Measurements from ENCODE around the gene KDM4B. TPM values are rescaled to one million over a fixed set of nuclear protein-coding genes. Genes with fewer than 3 reads are reported as not detected.
"Not testable (repeated sequence)": the region's sequence is repeated elsewhere in the genome, so short reads cannot be mapped to it uniquely, and the experiment has no call there.

KDM4B gene
- total RNA-seq, 2 donors from 2014 or later: 49.1 to 54.0 TPM

DNA sequence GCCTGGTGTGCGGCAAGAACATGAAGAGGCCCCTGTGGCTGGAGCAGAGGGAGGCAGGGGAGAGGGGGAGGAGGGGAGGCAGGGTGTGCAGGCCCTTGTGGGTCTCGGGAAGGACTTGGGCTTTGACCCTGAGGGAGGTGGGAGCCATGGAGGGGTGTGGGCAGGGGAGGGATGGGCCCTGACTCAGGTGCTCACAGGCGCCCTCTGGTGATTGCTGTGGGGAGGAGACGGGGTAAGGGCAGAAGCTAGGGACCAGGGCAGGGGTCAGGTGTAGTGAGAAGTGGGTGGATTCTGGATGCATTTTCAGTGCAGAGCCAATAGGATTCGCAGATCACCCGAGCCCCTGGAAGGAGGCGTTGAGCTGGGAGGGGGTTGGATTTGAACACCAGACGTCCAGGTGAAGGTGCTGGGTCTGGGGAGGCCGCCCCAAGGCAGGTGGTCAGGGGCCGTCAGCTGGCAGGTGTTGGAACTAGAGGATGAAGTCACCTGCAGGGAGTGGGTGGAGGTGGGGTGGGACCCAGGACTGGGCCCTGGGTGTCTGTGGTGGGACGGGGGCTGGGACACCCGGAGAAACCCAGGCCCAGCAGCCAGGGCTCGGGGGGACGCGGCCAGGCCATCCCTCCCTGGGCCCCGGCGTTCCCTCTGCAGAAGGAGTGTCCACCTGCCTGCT lies 185.4 kb downstream of the KDM4B start:
- Histone ChIP-seq H3K27me3 (replicated peaks; ENCODE audit: insufficient read depth) (no peaks in the 10 kb centered on the region), H3K9me3 (peaks cover 5% of the 10 kb centered on the region), H3K4me3 (no peak overlapping the region), H3K27ac (no peak overlapping the region), H3K36me3 (no peaks in the 10 kb centered on the region), H3K4me1 (ENCODE audit: control insufficient read depth in 1 of 2, low read depth in 2 of 2) (no peaks in the 10 kb centered on the region)
- ATAC-seq (ENCODE audit: insufficient number of reproducible peaks, low FRiP score, low read depth) (no peak), DNase-seq (ENCODE audit: low spot score) (no peak)
- TF ChIP-seq, protein P1, sequence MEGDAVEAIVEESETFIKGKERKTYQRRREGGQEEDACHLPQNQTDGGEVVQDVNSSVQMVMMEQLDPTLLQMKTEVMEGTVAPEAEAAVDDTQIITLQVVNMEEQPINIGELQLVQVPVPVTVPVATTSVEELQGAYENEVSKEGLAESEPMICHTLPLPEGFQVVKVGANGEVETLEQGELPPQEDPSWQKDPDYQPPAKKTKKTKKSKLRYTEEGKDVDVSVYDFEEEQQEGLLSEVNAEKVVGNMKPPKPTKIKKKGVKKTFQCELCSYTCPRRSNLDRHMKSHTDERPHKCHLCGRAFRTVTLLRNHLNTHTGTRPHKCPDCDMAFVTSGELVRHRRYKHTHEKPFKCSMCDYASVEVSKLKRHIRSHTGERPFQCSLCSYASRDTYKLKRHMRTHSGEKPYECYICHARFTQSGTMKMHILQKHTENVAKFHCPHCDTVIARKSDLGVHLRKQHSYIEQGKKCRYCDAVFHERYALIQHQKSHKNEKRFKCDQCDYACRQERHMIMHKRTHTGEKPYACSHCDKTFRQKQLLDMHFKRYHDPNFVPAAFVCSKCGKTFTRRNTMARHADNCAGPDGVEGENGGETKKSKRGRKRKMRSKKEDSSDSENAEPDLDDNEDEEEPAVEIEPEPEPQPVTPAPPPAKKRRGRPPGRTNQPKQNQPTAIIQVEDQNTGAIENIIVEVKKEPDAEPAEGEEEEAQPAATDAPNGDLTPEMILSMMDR (IDR thresholded peaks at IDR 0.05): peak; percentile 10

DNA sequence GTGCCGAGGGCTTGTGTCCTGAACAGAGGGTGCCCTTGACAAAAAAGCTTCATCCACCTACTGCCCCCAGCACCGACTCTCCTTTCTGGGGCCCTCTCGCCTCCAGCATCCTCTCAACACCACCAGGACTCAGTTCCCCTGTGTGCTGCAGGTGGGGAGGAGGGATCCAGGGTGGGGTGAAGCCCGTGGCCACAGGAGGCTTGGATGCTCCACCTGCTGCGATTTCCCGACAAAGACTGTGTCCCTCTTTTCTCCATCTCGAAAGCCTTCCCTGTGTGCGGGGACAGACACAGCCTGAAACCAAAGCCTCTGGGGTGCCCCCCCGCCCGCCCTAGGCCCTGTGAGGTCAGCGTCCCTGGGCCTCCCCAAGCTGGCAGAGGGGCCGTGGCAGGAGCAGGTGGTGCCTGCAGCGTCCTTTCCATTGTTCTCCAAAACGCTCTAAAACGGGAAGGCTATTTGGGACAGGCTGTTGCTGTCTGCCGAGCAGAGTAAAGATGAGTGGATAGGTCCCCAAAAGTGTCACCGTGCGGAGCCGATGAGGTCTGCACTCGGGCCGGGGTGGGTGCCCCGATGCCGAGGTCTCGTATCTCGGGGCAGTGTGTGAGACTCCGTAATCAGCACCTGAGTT lies 186.0 kb downstream of the KDM4B start:
- H3K27ac ChIP-seq: no peak overlapping the region
- H3K27me3 ChIP-seq (replicated peaks; ENCODE audit: insufficient read depth): no peaks in the 10 kb centered on the region
- peaks cover 5% of the 10 kb centered on the region for H3K9me3 ChIP-seq
- no peak for ATAC-seq (ENCODE audit: insufficient number of reproducible peaks, low FRiP score, low read depth)
- H3K4me3 ChIP-seq: no peak overlapping the region
- TF ChIP-seq, protein P1 (IDR thresholded peaks at IDR 0.05): no peak
- H3K36me3 ChIP-seq: no peaks in the 10 kb centered on the region
- no peak for DNase-seq (ENCODE audit: low spot score)
- no peaks in the 10 kb centered on the region for H3K4me1 ChIP-seq (ENCODE audit: control insufficient read depth in 1 of 2, low read depth in 2 of 2)

DNA sequence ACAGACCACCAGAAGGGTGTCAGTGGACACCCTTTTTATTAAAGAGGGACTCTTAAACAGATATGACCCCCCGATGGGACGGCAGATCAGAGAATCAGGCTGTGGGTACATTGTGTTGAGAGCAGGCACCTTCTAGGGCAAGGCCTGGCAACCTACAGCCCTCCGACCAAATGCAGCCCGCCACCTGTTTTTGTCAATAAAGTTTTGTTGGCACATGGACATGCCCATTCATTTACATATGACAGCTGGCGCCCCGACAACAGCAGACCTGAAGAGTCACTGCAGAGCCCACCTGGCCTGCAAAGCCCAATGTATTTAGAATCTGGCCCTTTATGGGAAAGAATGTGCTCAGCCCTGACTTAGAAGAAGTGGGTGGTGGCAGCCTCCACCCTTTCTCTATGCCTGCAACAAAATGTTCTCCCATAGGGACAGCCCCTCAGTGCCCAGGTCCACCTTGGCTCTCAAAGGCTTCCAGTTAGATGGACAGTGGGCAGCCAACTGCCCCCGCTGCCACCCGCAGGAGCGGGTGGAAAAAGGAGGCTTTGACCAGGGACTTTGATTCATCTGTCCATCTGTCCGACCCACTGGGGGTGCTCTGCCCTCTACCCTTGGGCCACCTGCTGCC lies 186.8 kb downstream of the KDM4B start:
- ATAC-seq (ENCODE audit: insufficient number of reproducible peaks, low FRiP score, low read depth) (no peak), DNase-seq (ENCODE audit: low spot score) (no peak)
- Histone ChIP-seq H3K36me3 (no peaks in the 10 kb centered on the region), H3K27me3 (replicated peaks; ENCODE audit: insufficient read depth) (no peaks in the 10 kb centered on the region), H3K4me1 (ENCODE audit: control insufficient read depth in 1 of 2, low read depth in 2 of 2) (no peaks in the 10 kb centered on the region), H3K27ac (no peak overlapping the region), H3K9me3 (peaks cover 5% of the 10 kb centered on the region), H3K4me3 (no peak overlapping the region)
- TF ChIP-seq, protein P1 (IDR thresholded peaks at IDR 0.05): no peak

DNA sequence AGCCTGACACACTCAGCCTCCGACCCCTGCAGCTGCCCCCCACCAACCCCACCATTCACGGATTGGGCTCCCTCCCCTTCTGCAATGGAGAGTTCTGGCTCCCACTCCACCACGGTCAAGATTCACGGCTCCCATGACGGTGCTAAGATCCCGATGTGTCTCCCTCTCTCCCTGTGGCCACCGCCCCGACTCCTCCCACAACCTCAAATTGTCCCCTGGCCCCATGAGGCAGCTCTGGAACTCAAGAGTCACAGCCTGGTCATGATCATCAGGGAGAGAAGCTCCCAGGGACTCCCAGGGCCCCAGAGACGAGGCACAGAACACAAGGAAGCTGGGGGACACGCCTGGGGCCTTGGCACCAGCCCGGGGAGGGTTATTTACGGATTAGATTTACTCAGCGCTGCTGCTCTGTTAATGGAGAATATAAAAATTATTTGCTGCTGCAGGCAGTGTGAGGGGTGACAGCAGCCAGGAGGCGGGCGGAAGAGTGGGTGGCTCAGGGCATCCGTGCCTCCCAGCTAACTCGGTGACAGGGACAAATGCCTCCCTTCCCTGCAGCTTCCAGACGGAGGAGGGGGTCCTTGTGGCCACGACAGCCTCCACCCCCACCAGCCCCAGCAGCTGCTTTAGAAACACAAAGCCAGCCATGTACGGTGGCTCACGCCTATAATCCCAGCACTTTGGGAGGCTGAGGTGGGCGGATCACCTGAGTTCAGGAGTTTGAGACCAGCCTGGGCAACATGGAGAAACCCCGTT lies 187.5 kb downstream of the KDM4B start:
- ATAC-seq (ENCODE audit: insufficient number of reproducible peaks, low FRiP score, low read depth) (no peak), DNase-seq (ENCODE audit: low spot score) (no peak)
- Histone ChIP-seq H3K4me1 (ENCODE audit: control insufficient read depth in 1 of 2, low read depth in 2 of 2) (no peaks in the 10 kb centered on the region), H3K4me3 (no peak overlapping the region), H3K27me3 (replicated peaks; ENCODE audit: insufficient read depth) (no peaks in the 10 kb centered on the region), H3K9me3 (peaks cover 5% of the 10 kb centered on the region), H3K36me3 (no peaks in the 10 kb centered on the region), H3K27ac (no peak overlapping the region)
- TF ChIP-seq, protein P1 (IDR thresholded peaks at IDR 0.05): no peak

DNA sequence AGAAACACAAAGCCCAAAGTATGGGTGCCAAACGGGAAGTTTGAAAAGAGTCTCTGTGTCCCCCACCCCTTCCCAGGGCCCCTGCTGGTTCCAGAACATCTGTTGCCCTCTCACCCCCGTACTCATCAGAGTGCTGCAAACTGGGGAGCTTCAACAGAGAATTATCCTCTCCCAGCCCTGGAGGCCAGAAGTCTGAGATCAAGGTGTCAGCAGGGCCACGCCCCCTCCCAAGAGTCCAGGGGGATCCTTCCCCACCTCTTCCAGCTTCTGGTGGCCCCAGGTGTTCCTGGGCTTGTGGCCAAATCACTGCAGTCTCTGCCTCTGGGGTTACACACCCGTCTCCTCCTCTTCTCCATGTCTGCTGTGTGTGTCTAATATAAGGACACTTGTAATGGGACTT lies 188.3 kb downstream of the KDM4B start:
- Histone ChIP-seq H3K27ac (no peak overlapping the region), H3K36me3 (no peaks in the 10 kb centered on the region), H3K4me3 (no peak overlapping the region), H3K4me1 (ENCODE audit: control insufficient read depth in 1 of 2, low read depth in 2 of 2) (no peaks in the 10 kb centered on the region), H3K9me3 (peaks cover 5% of the 10 kb centered on the region), H3K27me3 (replicated peaks; ENCODE audit: insufficient read depth) (no peaks in the 10 kb centered on the region)
- DNase-seq (ENCODE audit: low spot score): no peak
- TF ChIP-seq, protein P1 (IDR thresholded peaks at IDR 0.05): no peak
- ATAC-seq (ENCODE audit: insufficient number of reproducible peaks, low FRiP score, low read depth): no peak

DNA sequence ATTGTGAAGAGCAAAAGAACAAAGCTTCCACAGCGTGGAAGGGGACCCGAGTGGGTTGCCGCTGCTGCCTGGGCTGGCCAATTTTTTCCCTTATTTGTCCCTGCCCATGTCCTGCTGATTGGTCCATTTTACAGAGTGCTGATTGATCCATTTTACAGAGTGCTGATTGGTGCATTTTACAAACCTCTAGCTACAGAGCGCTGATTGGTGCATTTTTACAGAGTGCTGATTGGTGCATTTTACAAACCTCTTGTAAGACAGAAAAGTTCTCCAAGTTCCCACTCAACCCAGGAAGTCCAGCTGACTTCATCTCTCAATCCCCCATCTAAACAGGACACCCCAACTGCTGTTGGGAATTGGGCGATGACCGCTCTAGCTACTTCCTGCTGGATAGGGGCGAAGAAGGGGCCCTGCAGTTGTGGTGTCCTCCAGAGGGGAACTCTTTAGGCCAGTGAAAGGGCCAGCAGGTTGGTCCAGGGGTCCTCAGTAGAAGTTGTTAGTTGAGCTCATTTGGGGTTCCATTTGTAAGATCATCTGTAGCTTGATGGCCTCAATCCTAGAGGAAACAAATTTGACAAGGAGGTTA lies 189.7 kb downstream of the KDM4B start:
- not testable (repeated sequence) for H3K27me3 ChIP-seq (replicated peaks; ENCODE audit: insufficient read depth); H3K4me3 ChIP-seq; H3K4me1 ChIP-seq (ENCODE audit: control insufficient read depth in 1 of 2, low read depth in 2 of 2); ATAC-seq (ENCODE audit: insufficient number of reproducible peaks, low FRiP score, low read depth); DNase-seq (ENCODE audit: low spot score); H3K9me3 ChIP-seq; H3K36me3 ChIP-seq; H3K27ac ChIP-seq

DNA sequence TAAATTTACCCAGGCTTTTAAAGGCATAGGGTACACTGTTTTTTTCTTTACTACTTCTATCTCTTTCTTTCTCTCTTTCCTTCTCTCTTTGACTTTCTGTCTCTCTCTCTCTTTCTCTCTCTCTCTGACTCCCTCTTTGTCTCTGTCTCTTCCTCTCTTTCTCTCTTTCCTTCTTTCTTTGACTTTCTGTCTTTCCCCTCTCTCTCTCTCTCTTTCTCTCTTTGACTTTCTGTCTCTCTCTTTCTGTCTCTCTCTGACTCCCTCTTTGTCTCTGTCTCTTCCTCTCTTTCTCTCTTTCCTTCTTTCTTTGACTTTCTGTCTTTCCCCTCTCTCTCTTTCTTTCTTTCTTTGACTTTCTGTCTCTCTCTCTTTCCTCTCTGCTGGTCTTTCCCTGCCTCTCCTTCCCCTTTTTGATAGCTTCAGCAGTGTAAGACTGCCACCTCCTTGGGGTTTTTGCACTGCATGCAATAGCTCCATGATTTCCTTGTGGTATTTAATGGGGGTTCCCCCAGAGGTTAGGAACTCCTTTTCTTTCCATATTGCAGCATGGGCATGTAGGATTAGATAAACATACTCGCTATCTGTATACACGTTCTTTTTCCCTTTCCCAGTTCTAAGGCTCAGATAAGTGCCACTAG lies 191.4 kb downstream of the KDM4B start:
- H3K9me3 ChIP-seq; H3K27me3 ChIP-seq (replicated peaks; ENCODE audit: insufficient read depth); ATAC-seq (ENCODE audit: insufficient number of reproducible peaks, low FRiP score, low read depth); H3K4me3 ChIP-seq; H3K36me3 ChIP-seq; DNase-seq (ENCODE audit: low spot score); H3K27ac ChIP-seq; H3K4me1 ChIP-seq (ENCODE audit: control insufficient read depth in 1 of 2, low read depth in 2 of 2): not testable (repeated sequence)

Data from thoracic aorta (tissue), 2 donors.